HG03342 (cell line): ENCODE measurements around the gene UBN1.
"Not testable (repeated sequence)": the region's sequence is repeated elsewhere in the genome, so short reads cannot be mapped to it uniquely, and the experiment has no call there.

Experiments
- ATAC-seq: cut with Tn5 transposase; IDR thresholded peaks from one replicate; pipeline ENCODE4 v1.9.1; 2021; ENCODE audit warnings: mild to moderate bottlenecking, moderate library complexity; ENCODE audit not compliant: unreplicated experiment

The UBN1 gene

GRCh38 chr16:4884209-4884608 is 36.9 kb downstream of the UBN1 start:
- ATAC-seq, result no peak

GRCh38 chr16:4884972-4885874 is 37.9 kb downstream of the UBN1 start:
- no peak for ATAC-seq

GRCh38 chr16:4886151-4886550 is 38.9 kb downstream of the UBN1 start:
- no peak for ATAC-seq

GRCh38 chr16:4888428-4889135 is 41.3 kb downstream of the UBN1 start:
- ATAC-seq, result no peak

- no peak for ATAC-seq
Measured at GRCh38 chr16:4890026-4890425, 42.7 kb downstream of the UBN1 start.

GRCh38 chr16:4890686-4891085 is 43.4 kb downstream of the UBN1 start:
- no peak for ATAC-seq

GRCh38 chr16:4891097-4891885 is 44.0 kb downstream of the UBN1 start:
- no peak for ATAC-seq

- ATAC-seq, result no peak
Measured at GRCh38 chr16:4891886-4892216, 44.6 kb downstream of the UBN1 start.

- no peak for ATAC-seq
Measured at GRCh38 chr16:4892361-4893102, 45.3 kb downstream of the UBN1 start.

GRCh38 chr16:4893103-4893862 is 46.0 kb downstream of the UBN1 start:
- no peak for ATAC-seq

- ATAC-seq, result no peak
Measured at GRCh38 chr16:4894276-4895150, 47.2 kb downstream of the UBN1 start.

- ATAC-seq, result no peak
Measured at GRCh38 chr16:4895366-4895765, 48.1 kb downstream of the UBN1 start.

GRCh38 chr16:4896761-4897160 is 49.5 kb downstream of the UBN1 start:
- not testable (repeated sequence) for ATAC-seq

GRCh38 chr16:4897328-4897727 is 50.0 kb downstream of the UBN1 start:
- ATAC-seq, result no peak

GRCh38 chr16:4898811-4899473 is 51.7 kb downstream of the UBN1 start:
- no peak for ATAC-seq

- ATAC-seq, result no peak
Measured at GRCh38 chr16:4899474-4899846, 52.2 kb downstream of the UBN1 start.

GRCh38 chr16:4900036-4900435 is 52.8 kb downstream of the UBN1 start:
- ATAC-seq, result no peak

GRCh38 chr16:4900750-4901149 is 53.5 kb downstream of the UBN1 start:
- no peak for ATAC-seq

- no peak for ATAC-seq
Measured at GRCh38 chr16:4902038-4902437, 54.8 kb downstream of the UBN1 start.
